ENCODE measurements around the gene SLAMF6.

- TF ChIP-seq CTCF (IDR thresholded peaks at IDR 0.05; ENCODE audit: low read length): no peak
- TF ChIP-seq EZH2 (optimal IDR thresholded peaks at IDR 0.05; ENCODE audit: low read depth, low read length): no peak
- no peak for TF ChIP-seq EZH2phosphoT487 (IDR thresholded peaks at IDR 0.05; ENCODE audit: low read length)
Observed at GRCh38 chr1:160537714-160538665, 14.9 kb upstream of the SLAMF6 start.
